ENCODE results near the gene C1orf21. TPM values are rescaled to one million over a fixed set of nuclear protein-coding genes. Genes with fewer than 3 reads are reported as not detected.

The C1orf21 gene
- polyA plus RNA-seq, 3 donors: 0.23 to 1.1 (median 0.28) TPM

- no peak for DNase-seq
- Mint-ChIP-seq H3K4me1 (peaks cover 5% of the 10 kb centered on the region), H3K27ac (no peak overlapping the region), H3K36me3 (no peaks in the 10 kb centered on the region), H3K4me3 (no peak overlapping the region), H3K27me3 (ENCODE audit: low read depth in 3 of 3) (no peaks in the 10 kb centered on the region), H3K9me3 (no peaks in the 10 kb centered on the region)
- Histone ChIP-seq H3K36me3 (replicated peaks in 1 of 2; ENCODE audit: control insufficient read depth in 1 of 2, insufficient read depth in 2 of 2, low read length in 2 of 2) (no peaks in the 10 kb centered on the region), H3K4me3 (replicated peaks in 1 of 3; ENCODE audit: low read depth in 2 of 3, low read length in 3 of 3) (no peak overlapping the region), H4K20me1 (ENCODE audit: insufficient read depth, low read length) (no peaks in the 10 kb centered on the region), H3K4me1 (ENCODE audit: control insufficient read depth in 1 of 2, insufficient read depth in 2 of 2, low read length in 2 of 2) (no peaks in the 10 kb centered on the region), H3K9ac (ENCODE audit: insufficient read depth, low read length, poor library complexity, severe bottlenecking) (no peak overlapping the region), H3K27me3 (ENCODE audit: control insufficient read depth in 2 of 2, insufficient read depth in 2 of 2, low read length in 2 of 2) (no peaks in the 10 kb centered on the region), H3K9me3 (replicated peaks in 1 of 2; ENCODE audit: control insufficient read depth in 1 of 2, insufficient read depth in 1 of 2, low read length in 2 of 2) (no peaks in the 10 kb centered on the region), H3K79me2 (ENCODE audit: insufficient read depth, low read length) (no peaks in the 10 kb centered on the region), H2AFZ (ENCODE audit: insufficient read depth, low read depth, low read length, poor library complexity, severe bottlenecking) (no peak overlapping the region), H3K4me2 (replicated peaks; ENCODE audit: extremely low read depth, low read length, poor library complexity, severe bottlenecking) (no peak overlapping the region), H3K27ac (ENCODE audit: low read depth in 1 of 2, low read length in 2 of 2) (no peak overlapping the region)
- no peak for TF ChIP-seq CTCF (IDR thresholded peaks at IDR 0.05)
- WGBS (ENCODE audit: insufficient coverage): no CpG with 5 or more reads among the region's 1 CpG
- intact Hi-C loops (cut with micrococcal nuclease): no loop called here
Observed at GRCh38 chr1:184507604-184508280, 120.9 kb downstream of the C1orf21 start.

- peaks cover 0 to 2% (median 0%) of the 10 kb centered on the region in 3 donors for H3K27me3 Mint-ChIP-seq (ENCODE audit: low read depth in 3 of 3)
- DNase-seq: no peak
- Histone ChIP-seq H3K4me2 (replicated peaks; ENCODE audit: extremely low read depth, low read length, poor library complexity, severe bottlenecking) (no peak overlapping the region), H4K20me1 (ENCODE audit: insufficient read depth, low read length) (no peaks in the 10 kb centered on the region), H3K27me3 (ENCODE audit: control insufficient read depth in 2 of 2, insufficient read depth in 2 of 2, low read length in 2 of 2) (no peaks in the 10 kb centered on the region), H3K4me3 (replicated peaks in 1 of 3; ENCODE audit: low read depth in 2 of 3, low read length in 3 of 3) (no peak overlapping the region), H3K9ac (ENCODE audit: insufficient read depth, low read length, poor library complexity, severe bottlenecking) (no peak overlapping the region), H3K79me2 (ENCODE audit: insufficient read depth, low read length) (no peaks in the 10 kb centered on the region), H3K9me3 (replicated peaks in 1 of 2; ENCODE audit: control insufficient read depth in 1 of 2, insufficient read depth in 1 of 2, low read length in 2 of 2) (no peaks in the 10 kb centered on the region), H3K36me3 (replicated peaks in 1 of 2; ENCODE audit: control insufficient read depth in 1 of 2, insufficient read depth in 2 of 2, low read length in 2 of 2) (no peaks in the 10 kb centered on the region), H3K4me1 (ENCODE audit: control insufficient read depth in 1 of 2, insufficient read depth in 2 of 2, low read length in 2 of 2) (no peaks in the 10 kb centered on the region), H3K27ac (ENCODE audit: low read depth in 1 of 2, low read length in 2 of 2) (no peak overlapping the region), H2AFZ (ENCODE audit: insufficient read depth, low read depth, low read length, poor library complexity, severe bottlenecking) (no peak overlapping the region)
- intact Hi-C loops (cut with micrococcal nuclease): no loop called here
- no peak for TF ChIP-seq CTCF (IDR thresholded peaks at IDR 0.05)
- no peak overlapping the region for H3K4me3 Mint-ChIP-seq
- H3K27ac Mint-ChIP-seq: no peak overlapping the region
- H3K9me3 Mint-ChIP-seq: no peaks in the 10 kb centered on the region
- H3K4me1 Mint-ChIP-seq: peaks cover 2% of the 10 kb centered on the region
- WGBS (ENCODE audit: insufficient coverage): 100% methylated on average over 1 of the region's 2 CpGs
- H3K36me3 Mint-ChIP-seq: no peaks in the 10 kb centered on the region
Observed at GRCh38 chr1:184509105-184509504, 122.3 kb downstream of the C1orf21 start.
